C4-2B (cell line): ENCODE measurements around the gene SPG7.

Source experiments
- H3K27ac ChIP-seq: fragments of 450-650 bp; 2 replicates; pipeline ENCODE4 v1.5.1; 2017
- ZFX ChIP-seq: fragments of 450-650 bp; IDR thresholded peaks from 2 replicates; pipeline ENCODE4 v1.6.1; 2017
- TF ChIP-seq, protein P1 (sequence below): fragments of 450-650 bp; conservative IDR thresholded peaks from 2 replicates; pipeline ENCODE4 v1.5.1; 2017; ENCODE audit warnings: mild to moderate bottlenecking

The SPG7 gene

DNA sequence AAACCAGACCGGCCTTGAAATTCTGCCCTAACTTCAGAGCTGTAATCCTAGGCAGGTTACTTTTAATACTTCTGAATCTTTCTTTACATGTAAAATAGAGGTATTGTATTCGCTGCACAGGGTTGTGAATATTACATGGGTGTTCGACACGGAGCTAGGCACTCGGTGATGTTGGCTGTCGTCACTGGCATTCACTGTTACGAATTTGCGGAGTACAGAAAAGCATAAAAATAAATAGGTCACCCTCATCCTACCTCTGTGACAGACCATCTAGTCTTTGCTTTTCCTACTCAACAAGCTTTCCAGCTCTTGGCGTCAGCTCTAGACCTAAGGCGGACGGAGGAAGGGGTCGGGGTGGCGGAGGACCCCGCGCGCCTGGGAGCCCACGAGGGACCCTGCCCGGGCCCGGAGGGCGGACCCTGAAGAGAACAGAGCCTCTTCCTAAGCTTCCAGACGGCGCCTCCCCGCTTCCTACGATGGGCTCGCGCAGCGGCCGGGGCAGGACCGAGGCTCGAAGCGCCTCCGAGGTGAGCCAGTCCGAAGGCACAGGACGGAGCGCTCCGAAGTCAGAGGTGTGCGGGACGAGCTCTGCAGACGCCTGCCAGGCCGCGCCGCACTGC lies 879 bp upstream of the SPG7 start:
- H3K27ac ChIP-seq: peak overlapping the region; percentile 98

DNA sequence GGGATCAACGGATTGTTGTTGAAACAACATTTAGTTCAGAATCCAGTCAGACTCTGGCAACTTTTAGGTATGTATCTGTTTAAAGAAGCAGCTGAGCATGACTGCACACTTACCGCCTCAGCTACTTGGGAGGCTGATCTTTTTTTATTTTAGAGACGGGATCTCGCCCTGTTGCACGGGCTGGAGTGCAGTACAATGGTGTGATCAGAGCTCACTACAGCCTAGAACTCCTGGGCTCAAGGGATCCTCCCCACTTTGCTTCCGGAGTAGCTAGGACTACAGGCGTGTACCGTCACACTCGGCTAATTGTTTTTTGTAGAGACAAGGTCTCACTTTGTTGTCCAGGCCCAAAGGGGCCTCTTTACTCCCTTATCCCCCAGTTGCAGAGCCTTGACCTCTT lies 2.3 kb downstream of the SPG7 start:
- TF ChIP-seq ZFX: no peak
- TF ChIP-seq, protein P1, sequence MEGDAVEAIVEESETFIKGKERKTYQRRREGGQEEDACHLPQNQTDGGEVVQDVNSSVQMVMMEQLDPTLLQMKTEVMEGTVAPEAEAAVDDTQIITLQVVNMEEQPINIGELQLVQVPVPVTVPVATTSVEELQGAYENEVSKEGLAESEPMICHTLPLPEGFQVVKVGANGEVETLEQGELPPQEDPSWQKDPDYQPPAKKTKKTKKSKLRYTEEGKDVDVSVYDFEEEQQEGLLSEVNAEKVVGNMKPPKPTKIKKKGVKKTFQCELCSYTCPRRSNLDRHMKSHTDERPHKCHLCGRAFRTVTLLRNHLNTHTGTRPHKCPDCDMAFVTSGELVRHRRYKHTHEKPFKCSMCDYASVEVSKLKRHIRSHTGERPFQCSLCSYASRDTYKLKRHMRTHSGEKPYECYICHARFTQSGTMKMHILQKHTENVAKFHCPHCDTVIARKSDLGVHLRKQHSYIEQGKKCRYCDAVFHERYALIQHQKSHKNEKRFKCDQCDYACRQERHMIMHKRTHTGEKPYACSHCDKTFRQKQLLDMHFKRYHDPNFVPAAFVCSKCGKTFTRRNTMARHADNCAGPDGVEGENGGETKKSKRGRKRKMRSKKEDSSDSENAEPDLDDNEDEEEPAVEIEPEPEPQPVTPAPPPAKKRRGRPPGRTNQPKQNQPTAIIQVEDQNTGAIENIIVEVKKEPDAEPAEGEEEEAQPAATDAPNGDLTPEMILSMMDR: no peak
- H3K27ac ChIP-seq: no peak overlapping the region

More for the DNA sequence above, 879 bp upstream of the SPG7 start:
- TF ChIP-seq, protein P1: no peak
- no peak for TF ChIP-seq ZFX

DNA sequence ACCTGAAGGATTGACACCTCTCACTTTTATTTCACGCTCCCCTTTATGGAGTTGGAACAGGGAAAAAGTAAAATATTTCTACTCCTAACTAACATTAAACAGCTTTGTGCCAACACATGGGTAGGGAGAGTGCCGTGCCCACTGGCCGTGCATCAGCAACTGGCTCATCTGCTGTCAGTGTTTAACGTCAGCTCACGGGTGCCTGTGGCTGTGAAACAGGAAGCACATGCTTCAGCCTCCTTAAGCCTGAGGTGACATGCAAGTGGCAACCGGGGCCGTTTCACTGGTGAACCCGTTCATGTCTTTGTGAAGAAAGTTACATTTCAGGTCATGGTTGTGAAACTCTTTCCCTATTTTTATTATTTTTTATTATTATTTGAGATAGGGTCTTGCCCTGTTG lies 3.2 kb downstream of the SPG7 start:
- TF ChIP-seq, protein P1: no peak
- TF ChIP-seq ZFX: no peak
- H3K27ac ChIP-seq: no peak overlapping the region

DNA sequence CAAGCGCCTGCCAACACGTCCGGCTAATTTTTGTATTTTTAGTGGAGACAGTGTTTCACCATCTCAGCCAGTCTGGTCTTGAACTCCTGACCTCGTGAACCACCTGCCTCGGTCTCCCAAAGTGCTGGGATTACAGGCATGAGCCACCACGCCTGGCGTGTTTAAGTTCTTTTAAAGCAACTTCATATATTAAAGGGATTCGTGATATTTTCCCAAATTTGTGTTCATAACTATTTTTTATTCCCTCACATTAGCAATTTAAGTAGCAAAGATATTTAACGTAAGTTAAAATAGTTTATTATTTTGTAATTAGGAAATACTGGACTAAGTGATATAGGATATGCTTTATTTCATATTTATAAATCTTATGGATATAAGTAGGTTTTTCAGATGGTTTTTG lies 4.2 kb downstream of the SPG7 start:
- no peak for TF ChIP-seq ZFX
- TF ChIP-seq, protein P1: no peak
- H3K27ac ChIP-seq: no peak overlapping the region

DNA sequence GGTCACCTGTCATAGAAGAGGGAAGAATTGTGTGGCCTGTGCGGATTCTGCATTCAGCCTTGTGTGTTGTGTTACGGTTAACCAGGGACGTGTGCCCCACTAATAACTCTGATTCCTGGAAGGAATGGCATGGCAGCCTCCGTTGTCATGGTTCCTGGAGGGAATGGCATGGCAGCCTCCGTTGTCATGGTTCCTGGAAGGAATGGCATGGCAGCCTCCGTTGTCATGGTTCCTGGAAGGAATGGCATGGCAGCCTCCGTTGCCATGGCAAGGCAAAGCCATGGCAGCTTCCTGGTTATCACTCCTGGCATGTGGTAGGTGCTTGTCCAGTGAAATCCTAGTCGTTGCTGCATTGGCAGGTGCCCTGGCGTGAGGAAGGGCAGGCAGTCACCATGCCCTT lies 8.9 kb downstream of the SPG7 start:
- no peak for TF ChIP-seq ZFX
- TF ChIP-seq, protein P1: no peak

DNA sequence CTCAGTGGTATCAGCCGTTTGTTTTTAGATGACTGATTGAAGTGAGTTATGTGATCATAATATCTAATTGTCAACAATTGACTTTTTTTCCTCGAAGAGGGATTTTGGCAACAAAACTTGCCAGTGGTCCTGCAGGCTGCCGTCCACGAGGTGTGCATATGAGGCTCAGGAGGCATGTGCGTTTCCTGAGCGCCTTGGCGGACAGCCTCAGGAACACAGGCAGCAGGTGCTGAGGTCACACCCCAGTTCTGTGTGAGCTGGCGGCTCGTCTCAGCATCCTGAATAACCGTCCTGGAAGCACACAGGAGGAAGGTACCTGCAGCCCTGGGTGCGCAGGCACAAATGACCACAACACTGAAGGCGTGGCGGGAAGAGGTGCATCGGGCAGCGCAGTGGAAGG lies 11.7 kb downstream of the SPG7 start:
- no peak for TF ChIP-seq ZFX
- TF ChIP-seq, protein P1: no peak

More for the DNA sequence above, 8.9 kb downstream of the SPG7 start:
- no peak overlapping the region for H3K27ac ChIP-seq

DNA sequence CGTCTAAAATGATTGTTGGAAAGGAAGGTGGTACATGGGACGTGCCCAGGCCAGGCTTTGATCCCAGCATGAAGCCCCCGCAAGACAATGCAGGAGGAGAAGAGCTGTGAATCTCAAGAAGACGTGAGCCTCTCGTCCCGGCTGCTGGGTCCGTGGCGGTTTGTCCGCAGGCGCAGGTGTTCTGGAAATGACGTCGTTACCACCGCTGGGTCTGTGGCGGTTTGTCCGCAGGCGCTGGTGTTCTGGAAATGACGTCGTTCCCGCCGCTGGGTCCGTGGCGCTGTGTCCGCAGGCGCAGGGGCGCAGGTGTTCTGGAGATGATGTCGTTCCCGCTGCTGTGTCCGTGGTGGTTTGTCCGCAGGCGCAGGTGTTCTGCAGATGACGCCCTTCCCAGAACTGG lies 14.1 kb downstream of the SPG7 start:
- no peak overlapping the region for H3K27ac ChIP-seq
- TF ChIP-seq, protein P1: no peak
- TF ChIP-seq ZFX: no peak

More for the DNA sequence above, 11.7 kb downstream of the SPG7 start:
- H3K27ac ChIP-seq: no peak overlapping the region
